CD4-positive, alpha-beta T cell treated with Interleukin-6 at 100 ng/mL for 8 hours (primary cell): ENCODE results near the gene PAIP2.
"Not testable (repeated sequence)": the region's sequence is repeated elsewhere in the genome, so short reads cannot be mapped to it uniquely, and the experiment has no call there.

ENCODE experiments used
- DNase-seq: peaks from one replicate; pipeline ENCODE4 v3.0.0-alpha.2; 2020; ENCODE audit warnings: mixed read lengths, low spot score

The PAIP2 gene

DNA sequence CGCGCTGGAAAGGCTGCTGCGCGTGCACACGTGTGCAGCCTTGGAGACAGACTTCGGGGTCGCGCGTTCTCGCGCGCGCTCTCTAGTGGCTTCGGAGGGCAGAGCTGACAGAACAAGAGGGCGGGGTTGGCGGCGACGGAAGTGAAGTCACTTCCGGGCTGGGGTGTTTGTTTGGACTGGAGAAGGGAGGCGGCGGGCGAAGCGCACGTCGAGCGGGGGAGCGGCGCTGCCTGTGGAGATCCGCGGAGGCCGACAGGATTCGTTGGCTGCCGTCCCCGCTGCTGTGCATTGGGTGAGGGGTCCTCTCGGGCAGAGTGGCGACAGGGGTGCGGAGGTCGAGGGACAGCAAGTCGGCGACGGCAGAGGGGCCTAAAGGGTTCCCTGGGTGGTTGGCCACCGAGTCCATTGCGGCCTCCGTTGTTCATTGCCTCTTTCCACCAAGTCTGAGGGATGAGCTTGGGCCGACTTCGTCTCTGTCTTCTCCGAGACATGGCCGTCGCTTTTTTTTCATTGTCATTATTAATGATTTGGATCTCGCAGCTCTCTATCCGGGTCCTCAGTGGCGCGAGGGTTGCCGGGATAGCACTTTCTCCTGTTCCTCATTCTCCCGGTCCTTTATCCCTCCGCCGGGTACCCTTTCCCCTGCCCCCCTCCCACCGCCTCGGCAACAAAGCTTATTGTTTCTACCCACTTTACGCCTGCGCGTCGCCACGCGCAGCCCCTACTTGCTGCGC, at the start of gene PAIP2:
Gene PAIP2 (plus strand): TSS at position 166 of the 734 bp plus-strand sequence. CDS start 21,931 bp downstream, outside the sequence.
- peak; percentile 97 for DNase-seq

- no peak for DNase-seq
These were observed 48.5 kb upstream of the PAIP2 start for GRCh38 chr5:139293202-139293506.

DNA sequence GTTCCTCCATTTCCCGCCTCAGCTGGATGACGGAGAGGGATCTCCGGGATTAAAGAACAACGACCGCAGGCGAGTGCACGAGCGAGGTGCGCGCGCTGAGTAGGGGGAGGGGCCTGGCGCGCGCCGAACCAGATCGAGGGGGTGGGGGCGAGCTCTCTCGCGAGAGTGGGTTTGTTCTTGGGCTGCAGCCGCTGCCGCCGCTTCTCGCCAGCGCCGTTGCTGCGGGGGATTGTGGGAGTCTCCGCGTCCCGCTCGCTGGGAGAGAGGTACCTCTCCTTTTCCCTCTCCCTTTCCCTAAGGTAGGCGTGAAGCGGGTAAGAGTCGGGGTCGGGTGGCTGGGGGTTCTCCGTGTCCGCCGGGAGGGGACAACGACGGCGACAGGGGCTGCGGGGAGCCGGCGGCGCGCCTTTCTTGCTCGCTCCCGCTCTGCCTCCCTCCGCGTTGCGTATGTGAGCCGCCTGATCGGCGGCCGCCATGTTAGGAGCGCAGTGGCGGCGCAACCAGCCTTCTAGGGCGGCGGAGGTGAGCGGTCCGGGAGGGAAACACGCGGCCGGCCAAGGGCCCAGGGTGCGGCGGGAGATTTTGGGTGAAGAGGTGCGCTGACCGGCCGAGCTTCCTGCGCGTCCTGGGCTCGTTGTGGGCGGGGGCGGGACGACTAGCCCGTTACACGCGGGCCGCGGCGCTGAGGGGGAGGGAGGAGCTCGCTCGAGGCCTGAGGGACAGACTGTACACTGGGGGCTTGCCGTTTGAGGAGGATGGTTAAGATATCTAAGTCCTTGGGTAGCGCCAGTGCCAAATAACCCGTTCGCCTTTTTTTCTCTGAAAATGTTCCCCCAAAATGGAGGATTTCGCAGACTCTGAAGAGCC, 47.9 kb upstream of the PAIP2 start, which contains the start of gene MATR3:
Gene MATR3 (plus strand): TSS at position 234 of the 867 bp plus-strand sequence. CDS start 13,676 bp downstream, outside the sequence.
- peak; percentile 92 for DNase-seq

DNA sequence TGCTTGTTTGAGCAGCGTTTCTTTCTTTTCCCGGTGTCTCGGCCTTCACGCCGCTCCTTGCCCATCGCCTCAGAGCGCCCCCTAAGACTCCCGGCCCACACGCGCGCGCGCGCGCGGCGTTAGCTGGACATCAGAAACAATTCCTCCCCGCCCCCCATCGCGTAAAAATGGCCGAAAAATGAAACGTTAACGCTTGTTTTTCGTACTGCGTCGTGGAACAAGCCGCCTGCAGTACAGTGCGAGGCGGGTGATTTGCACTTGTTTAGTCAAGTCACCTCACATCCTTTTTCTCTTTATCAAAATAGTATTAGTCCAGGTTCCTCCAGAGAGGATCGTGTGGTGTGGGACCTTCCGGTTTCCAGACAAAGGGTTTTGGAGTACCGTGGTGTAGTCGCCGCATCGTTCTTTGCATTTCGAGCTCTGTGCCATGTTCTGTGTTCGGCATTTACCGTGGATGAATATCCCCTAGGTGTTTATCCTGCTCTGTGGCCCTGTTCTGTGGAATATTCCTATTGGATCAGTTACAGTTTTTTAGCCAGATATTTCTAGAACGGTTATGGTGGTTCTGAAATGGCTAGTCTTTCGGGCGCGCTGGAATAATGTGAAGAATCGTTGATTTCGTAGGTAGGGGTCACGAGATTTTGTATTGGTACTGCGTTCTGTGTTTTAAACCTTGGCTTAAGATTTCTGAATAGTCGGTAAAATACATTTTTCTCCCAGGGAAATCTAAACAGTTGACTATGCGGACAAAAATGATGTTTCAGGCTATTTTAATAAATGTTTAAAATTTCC, 47.1 kb upstream of the PAIP2 start:
- peak; percentile 39 for DNase-seq

- DNase-seq = no peak
These were observed 46.2 kb upstream of the PAIP2 start for GRCh38 chr5:139295346-139296057.

DNA sequence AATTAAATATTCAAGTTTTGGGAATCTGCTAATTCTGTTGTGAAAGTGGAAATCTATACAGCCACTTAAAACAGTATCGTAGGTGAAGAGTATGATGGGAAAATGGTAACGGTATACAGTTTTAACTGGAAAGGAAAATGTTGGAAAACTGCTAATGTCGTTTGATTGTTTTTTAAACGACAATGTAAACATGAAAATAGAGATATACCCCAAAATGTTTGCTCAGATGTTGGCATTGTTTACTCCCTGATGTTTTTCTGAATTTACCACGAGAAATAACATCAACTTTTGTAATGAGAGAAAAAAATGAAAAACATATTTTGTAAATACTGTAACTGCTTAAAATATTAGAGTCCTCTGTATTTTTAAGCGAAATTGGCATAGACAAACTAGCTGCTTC, 45.5 kb upstream of the PAIP2 start:
- no peak for DNase-seq

DNA sequence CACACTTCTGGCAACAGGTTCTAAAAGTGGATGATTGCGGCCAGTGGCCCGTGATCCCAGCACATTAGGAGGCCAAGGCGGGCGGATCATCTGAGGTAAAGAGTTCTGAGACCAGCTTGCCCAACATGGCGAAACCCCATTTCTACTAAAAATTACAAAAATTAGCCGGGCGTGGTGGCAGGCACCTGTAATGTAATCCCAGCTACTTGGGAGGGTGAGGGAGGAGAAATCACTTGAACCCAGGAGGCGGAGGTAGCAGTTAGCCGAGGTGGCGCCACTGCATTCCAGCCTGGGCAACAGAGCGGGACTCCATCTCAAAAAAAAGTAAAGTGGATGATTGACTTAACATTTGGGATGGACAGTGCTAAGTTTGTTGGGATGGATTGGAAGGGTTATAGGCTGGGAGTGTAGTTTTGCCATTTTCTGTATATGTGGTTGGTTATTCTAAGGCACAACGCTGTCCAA, 44.8 kb upstream of the PAIP2 start:
- DNase-seq = no peak

DNA sequence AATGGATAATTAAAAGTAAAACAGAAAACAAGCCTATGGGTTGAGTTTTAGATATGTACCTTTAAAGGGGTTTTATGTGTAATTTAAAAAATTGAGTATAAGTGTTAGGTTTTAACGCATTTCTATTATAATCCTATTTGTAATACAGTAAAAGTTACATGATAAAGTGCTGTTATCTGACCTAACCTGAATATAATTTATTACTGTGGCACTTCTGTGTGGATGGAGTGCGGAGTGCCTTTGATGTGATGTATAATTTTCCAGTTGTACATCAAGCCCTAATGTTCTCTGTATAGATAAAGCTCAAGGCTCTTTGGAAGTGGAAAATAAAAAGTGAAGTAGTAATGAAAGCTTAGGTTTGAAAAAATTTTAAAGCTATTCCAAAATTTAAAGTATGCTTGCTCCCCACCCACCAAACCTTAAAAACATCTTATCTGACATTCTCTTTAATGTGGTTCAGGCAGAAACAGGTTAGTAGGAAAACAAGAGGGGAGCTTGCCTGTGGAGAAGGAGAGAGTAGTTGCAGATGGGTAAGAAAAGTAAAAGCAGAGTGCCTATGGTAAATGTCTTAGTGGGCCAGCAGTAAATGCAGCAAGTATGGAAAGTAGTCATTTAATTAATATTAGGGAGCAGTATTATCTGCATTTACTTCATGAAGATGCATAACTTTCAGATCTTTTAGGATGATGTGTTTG, 44.1 kb upstream of the PAIP2 start:
- DNase-seq = no peak

- no peak for DNase-seq
These were observed 43.4 kb upstream of the PAIP2 start for GRCh38 chr5:139298242-139298641.

DNA sequence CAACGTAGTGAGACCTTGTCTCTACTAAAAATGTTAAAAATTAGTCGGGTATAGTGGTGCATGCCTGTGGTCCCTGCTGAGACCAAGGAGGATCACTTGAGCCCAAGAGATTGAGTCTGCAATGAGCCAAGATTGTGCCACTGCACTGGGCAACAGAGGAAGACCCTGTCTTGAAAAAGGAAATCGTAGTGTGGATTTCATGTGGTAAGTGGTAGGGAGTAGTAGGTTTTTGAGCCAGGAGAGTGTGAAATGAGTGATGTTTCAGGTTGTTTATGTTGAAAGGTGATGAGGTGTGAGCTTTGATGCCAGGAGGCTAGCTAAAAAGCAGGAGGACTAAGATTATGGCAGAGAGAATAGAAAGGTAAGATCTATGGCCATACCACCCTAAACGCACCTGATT, 42.2 kb upstream of the PAIP2 start:
- DNase-seq = no peak

DNA sequence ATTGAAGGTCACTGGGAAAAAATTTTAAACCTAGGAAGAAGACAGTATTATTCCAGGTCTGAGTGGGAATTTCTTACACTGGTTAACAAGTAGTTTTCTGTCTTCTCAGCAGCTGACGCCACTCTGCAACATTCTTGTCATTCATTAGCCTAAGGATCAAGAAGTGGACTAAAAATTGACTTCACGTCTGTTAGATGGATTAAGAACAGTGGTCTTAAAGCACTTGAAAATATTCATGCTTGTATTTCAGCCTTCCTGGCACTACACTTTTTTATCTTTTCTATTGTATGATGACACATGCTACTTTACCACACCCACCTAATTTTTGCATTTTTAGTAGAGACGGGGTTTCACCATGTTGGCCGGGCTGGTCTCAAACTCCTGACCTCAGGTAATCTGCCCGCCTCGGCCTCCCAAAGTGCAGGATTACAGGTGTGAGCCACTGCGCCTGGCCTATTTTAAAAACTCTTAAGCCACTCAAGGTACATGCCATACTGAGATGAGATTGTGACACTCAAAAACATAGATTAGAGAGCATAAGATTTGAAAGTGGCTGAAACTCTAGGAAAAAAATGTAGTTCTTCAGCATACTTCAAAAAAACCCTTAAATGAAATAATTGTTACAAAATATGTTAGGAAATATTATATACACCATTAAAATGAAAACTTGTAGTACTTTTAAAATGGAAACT, 39.7 kb upstream of the PAIP2 start:
- no peak for DNase-seq

DNA sequence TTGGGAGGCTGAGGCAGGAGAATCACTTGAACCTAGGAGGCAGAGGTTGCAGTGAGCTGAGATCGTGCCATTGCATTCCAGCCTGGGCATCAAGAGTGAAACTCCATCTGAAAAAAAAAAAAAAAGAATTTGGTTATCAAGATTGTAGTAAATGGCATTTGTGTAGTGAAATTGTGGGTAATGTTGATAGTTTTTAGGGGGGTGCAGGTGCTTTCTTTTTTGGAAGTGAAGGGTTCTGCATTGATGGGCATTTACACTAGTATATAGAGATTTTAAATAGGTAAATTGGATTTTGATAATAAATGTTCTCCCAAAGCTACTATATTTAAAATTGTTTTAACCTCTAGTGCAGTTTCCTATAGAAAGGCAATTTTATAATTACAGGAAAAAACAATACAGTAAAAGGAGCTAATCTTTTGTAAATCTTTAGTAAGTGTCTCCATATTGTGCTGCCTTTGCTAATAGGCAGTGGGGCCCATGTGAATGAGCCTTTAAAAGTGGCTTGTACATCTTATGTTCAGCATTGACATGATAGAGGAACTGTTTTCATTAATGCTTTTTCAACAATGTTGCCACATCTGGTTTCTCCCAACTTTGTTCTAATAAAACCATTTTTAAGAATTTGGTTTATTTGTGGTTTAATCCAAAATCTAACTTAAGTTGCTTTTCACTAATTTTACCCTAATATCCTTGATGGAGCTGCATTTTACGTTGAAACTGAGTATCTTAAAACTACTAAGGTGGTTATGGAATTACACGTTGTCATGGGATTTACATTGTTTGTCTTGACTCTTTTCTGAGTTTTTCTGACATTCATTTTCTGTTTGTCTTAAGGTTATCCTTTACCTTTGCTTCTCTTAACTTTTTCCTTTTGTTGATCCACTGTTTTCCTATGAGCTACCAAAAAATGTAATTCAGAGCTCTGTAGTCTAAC, 37.0 kb upstream of the PAIP2 start:
- no peak for DNase-seq

- DNase-seq = no peak
These were observed 35.5 kb upstream of the PAIP2 start for GRCh38 chr5:139306197-139306596.

- no peak for DNase-seq
These were observed 34.9 kb upstream of the PAIP2 start for GRCh38 chr5:139306628-139307379.

- DNase-seq = no peak
These were observed 32.9 kb upstream of the PAIP2 start for GRCh38 chr5:139308797-139309196.

- DNase-seq = not testable (repeated sequence)
These were observed 30.9 kb upstream of the PAIP2 start for GRCh38 chr5:139310715-139311186.

DNA sequence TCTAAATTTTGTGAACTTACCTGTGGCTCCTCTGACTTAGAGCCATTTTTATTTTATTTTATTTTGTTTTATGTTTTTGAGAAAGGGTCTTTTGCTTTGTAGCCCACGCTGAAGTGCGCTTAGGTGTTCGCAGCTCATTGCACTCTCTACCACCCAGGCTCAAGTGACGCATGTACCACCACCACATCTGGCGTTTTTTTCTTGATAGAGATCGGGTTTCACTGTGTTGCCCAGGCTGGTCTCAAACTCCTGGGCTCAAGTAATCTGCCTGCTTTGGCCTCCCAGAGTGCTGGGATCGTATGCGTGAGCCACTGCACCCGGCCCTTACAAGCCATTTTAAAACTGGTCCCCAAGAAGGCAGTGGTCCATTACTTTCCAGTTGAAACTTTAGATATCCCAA, 29.6 kb upstream of the PAIP2 start:
- no peak for DNase-seq

GRCh38 chr5:139314276-139314675, 27.4 kb upstream of the PAIP2 start:
- no peak for DNase-seq
